K562 (cell line): ENCODE results near the gene CFAP126. TPM values are rescaled to one million over a fixed set of nuclear protein-coding genes. Genes with fewer than 3 reads are reported as not detected.
A peak's percentile ranks its signal among the peaks of the same experiment; 100 is the strongest.

Experiments
- ATAC-seq: fragments of 200-7000 bp; cut with Tn5 transposase; 3 replicates; pipeline ENCODE4 v1.9.1; 2020; ENCODE audit warnings: moderate library complexity
- BruUV-seq: library from RNA; stranded (reverse); fragments of 400-500 nt; replicated peaks from 2 replicates; lab custom pipeline; 2021; lab: Mats Ljungman, UMichigan
- CTCF ChIA-PET: fragments of 300-600 bp; formaldehyde crosslinking; extraction: SDS; loops from one replicate; lab custom pipeline; 2021; ENCODE audit warnings: low intra/inter-chr PET ratio; lab: Yijun Ruan, JAX
- POLR2A ChIA-PET: fragments of 300-600, 350-650 bp; sonication (Branson Sonifier 250); formaldehyde crosslinking; extraction: SDS; loops from one replicate; lab custom pipeline; 2021; ENCODE audit warnings: antibody characterized with exemption, inconsistent platforms; lab: Yijun Ruan, JAX
- DNase-seq, 4 experiments: peaks; one replicate each; pipeline versions ENCODE4 v3.0.0 to v3.0.0-alpha.2; 2011 to 2018; ENCODE audit warnings: low spot score in 3 of 4, mixed read lengths in 3 of 4; ENCODE audit errors: extremely low read depth in 1 of 4
- FAIRE-seq: peaks from 2 replicates; lab custom pipeline; 2011; peaks lifted over from hg19 to GRCh38; lab: Jason Lieb, UNC
- H2AFZ ChIP-seq: 2 replicates; pipeline ENCODE4 v1.6.0; 2011; ENCODE audit warnings: low read depth, low read length, control low read depth, inconsistent platforms
- H3K27ac ChIP-seq: fragments of 200-600 bp; 3 replicates; pipeline ENCODE4 v1.8.0; 2011; ENCODE audit warnings: low read depth, mild to moderate bottlenecking, control low read depth, inconsistent platforms, low read length, moderate library complexity, mixed read lengths; ENCODE audit errors: extremely low read depth
- H3K27me3 ChIP-seq, 2 experiments: fragments of 300-600 bp in 1 of 2; 2 replicates in 1 of 2; 3 replicates in 1 of 2; pipeline versions ENCODE4 v1.6.0 to v1.8.0; 2011; ENCODE audit warnings: inconsistent platforms in 2 of 2, low read length in 2 of 2, mild to moderate bottlenecking in 1 of 2, mixed read lengths in 1 of 2, moderate library complexity in 1 of 2; ENCODE audit not compliant: control insufficient read depth in 2 of 2, insufficient read depth in 2 of 2
- H3K36me3 ChIP-seq: fragments of 300-600 bp; 3 replicates; pipeline ENCODE4 v1.8.0; 2011; ENCODE audit warnings: mild to moderate bottlenecking, low read length, inconsistent platforms; ENCODE audit not compliant: control insufficient read depth, insufficient read depth
- H3K4me1 ChIP-seq, 2 experiments: fragments of 200-600 bp in 1 of 2; replicated peaks in 1 of 2; 2 replicates in 1 of 2; 3 replicates in 1 of 2; pipeline versions ENCODE4 v1.5.1 to v1.8.0; 2011; ENCODE audit warnings: inconsistent platforms in 2 of 2, low read length in 2 of 2, mild to moderate bottlenecking in 1 of 2, mixed read lengths in 1 of 2, moderate library complexity in 1 of 2; ENCODE audit not compliant: control insufficient read depth in 2 of 2, insufficient read depth in 2 of 2
- H3K4me2 ChIP-seq: 2 replicates; pipeline ENCODE4 v1.6.1; 2011; ENCODE audit warnings: low read length, control low read depth, inconsistent platforms, mixed read lengths; ENCODE audit not compliant: insufficient read depth
- H3K4me3 ChIP-seq: fragments of 200-600 bp; sonication (generic), shearing (Covaris generic); 2 replicates; pipeline ENCODE4 v1.5.1; 2016; ENCODE audit warnings: control low read depth, inconsistent platforms
- H3K79me2 ChIP-seq: fragments of 200-600 bp; 3 replicates; pipeline ENCODE4 v1.8.0; 2011; ENCODE audit warnings: low read length, inconsistent platforms; ENCODE audit not compliant: control insufficient read depth, insufficient read depth
- H3K9ac ChIP-seq, 2 experiments: 2 replicates each; pipeline versions ENCODE4 v1.6.0 to v1.6.1; 2011; ENCODE audit warnings: low read depth in 2 of 2, low read length in 2 of 2, control low read depth in 1 of 2, inconsistent platforms in 1 of 2, mild to moderate bottlenecking in 1 of 2, mixed read lengths in 1 of 2; ENCODE audit not compliant: insufficient read depth in 1 of 2
- H3K9me1 ChIP-seq: one replicate; pipeline ENCODE4 v1.6.0; 2011; ENCODE audit warnings: inconsistent platforms, mild to moderate bottlenecking, low read length, moderate library complexity; ENCODE audit not compliant: control insufficient read depth, insufficient read depth
- H3K9me3 ChIP-seq: replicated peaks from 2 replicates; pipeline ENCODE4 v1.5.1; 2011; ENCODE audit warnings: low read depth, low read length, inconsistent platforms; ENCODE audit not compliant: control insufficient read depth, insufficient read depth
- H4K20me1 ChIP-seq: replicated peaks from 2 replicates; pipeline ENCODE4 v1.6.1; 2011; ENCODE audit warnings: low read length, inconsistent platforms, mixed read lengths; ENCODE audit not compliant: control insufficient read depth, insufficient read depth
- ARHGAP35 ChIP-seq: fragments of 450-650 bp; IDR thresholded peaks from 2 replicates; pipeline ENCODE4 v1.6.1; 2018; ENCODE audit not compliant: partially characterized antibody
- CHCHD3 ChIP-seq: fragments of 250-450 bp; sonication (Bioruptor Pico); IDR thresholded peaks from 2 replicates; pipeline ENCODE4 v2.1.2; 2022; ENCODE audit warnings: mild to moderate bottlenecking
- CHD2 ChIP-seq: IDR thresholded peaks from 2 replicates; pipeline ENCODE4 v1.6.1; 2011; ENCODE audit warnings: low read depth, low read length
- ESRRB ChIP-seq: fragments of 250-450 bp; sonication (Bioruptor Pico); IDR thresholded peaks from 2 replicates; pipeline ENCODE4 v1.5.0; 2020; ENCODE audit warnings: mild to moderate bottlenecking, moderate library complexity, borderline replicate concordance
- EWSR1 ChIP-seq: fragments of 450-650 bp; IDR thresholded peaks from 2 replicates; pipeline ENCODE4 v1.6.1; 2018; ENCODE audit warnings: borderline replicate concordance, mild to moderate bottlenecking, low read depth, moderate library complexity; ENCODE audit not compliant: partially characterized antibody
- GABPB2 ChIP-seq: fragments of 250-450 bp; sonication (Bioruptor Pico); conservative IDR thresholded peaks from 2 replicates; pipeline ENCODE4 v1.5.1; 2021; ENCODE audit warnings: mild to moderate bottlenecking
- HDAC3 ChIP-seq: fragments of 450-650 bp; IDR thresholded peaks from 2 replicates; pipeline ENCODE4 v1.6.1; 2018; ENCODE audit warnings: borderline replicate concordance, mild to moderate bottlenecking, moderate library complexity; ENCODE audit not compliant: partially characterized antibody
- MAZ ChIP-seq, 2 experiments: fragments of 450-650 bp in 1 of 2; sonication (generic) in 1 of 2; formaldehyde crosslinking; IDR thresholded peaks in 1 of 2; conservative IDR thresholded peaks in 1 of 2; 2 replicates each; pipeline versions ENCODE4 v1.4.0 to v1.5.0; 2020; ENCODE audit warnings: mild to moderate bottlenecking in 1 of 2, missing genetic modification reagents in 1 of 2
- MTA2 ChIP-seq: fragments of 450-650 bp; IDR thresholded peaks from 2 replicates; pipeline ENCODE4 v1.6.1; 2016; ENCODE audit warnings: low read depth
- NR2F6 ChIP-seq: fragments of 450-650 bp; formaldehyde crosslinking; IDR thresholded peaks from 2 replicates; pipeline ENCODE4 v1.4.0; 2020; ENCODE audit warnings: mild to moderate bottlenecking
- RBM39 ChIP-seq: fragments of 200-400 bp; formaldehyde crosslinking; optimal IDR thresholded peaks from 2 replicates; pipeline ENCODE3; 2018; ENCODE audit warnings: low read depth, low read length
- SAFB ChIP-seq: fragments of 200-400 bp; formaldehyde crosslinking; IDR thresholded peaks from 2 replicates; pipeline ENCODE4 v1.6.1; 2017; ENCODE audit warnings: low read depth, low read length, borderline replicate concordance
- STAT5B ChIP-seq: fragments of 250-450 bp; sonication (Bioruptor Pico); IDR thresholded peaks from 2 replicates; pipeline ENCODE4 v1.8.0; 2021; ENCODE audit warnings: mild to moderate bottlenecking, inconsistent platforms
- TCFL5 ChIP-seq: fragments of 250-450 bp; sonication (Bioruptor Pico); conservative IDR thresholded peaks from 2 replicates; pipeline ENCODE4 v1.6.1; 2021; ENCODE audit warnings: mild to moderate bottlenecking, moderate library complexity, matching md5 sums
- TFAP4 ChIP-seq: sonication (generic); formaldehyde crosslinking; IDR thresholded peaks from 2 replicates; pipeline ENCODE4 v1.8.0; 2022; ENCODE audit warnings: missing genetic modification reagents, mild to moderate bottlenecking, moderate library complexity, borderline replicate concordance
- TRIM24 ChIP-seq, 2 experiments: fragments of 450-650 bp; IDR thresholded peaks; 2 replicates each; pipeline ENCODE4 v1.6.1; 2016
- ZC3H4 ChIP-seq: sonication (generic); formaldehyde crosslinking; IDR thresholded peaks from 2 replicates; pipeline ENCODE4 v1.9.0; 2021; ENCODE audit warnings: missing genetic modification reagents, borderline replicate concordance
- ZNF217 ChIP-seq: sonication (generic); formaldehyde crosslinking; IDR thresholded peaks from 2 replicates; pipeline ENCODE4 v1.8.0; 2022; ENCODE audit warnings: mild to moderate bottlenecking, missing genetic modification reagents
- WGBS: fragments of 100-300 bp; shearing (Covaris generic); methylation state at CpG from one replicate; pipeline ENCODE4 v1.1.6; 2016; ENCODE audit warnings: low coverage, mixed read lengths; ENCODE audit not compliant: insufficient coverage; ENCODE audit errors: missing lambda C conversion rate; 5-methylcytosine and 5-hydroxymethylcytosine counted together
- in situ Hi-C: fragments of 300-500 bp; cut with MboI; formaldehyde crosslinking; loops from 4 replicates; pipeline ENCODE4 v1.15.0; 2018; ENCODE audit warnings: inconsistent platforms, mixed read lengths
- intact Hi-C: fragments of 100-400 bp; cut with micrococcal nuclease; formaldehyde crosslinking; loops from 2 replicates; pipeline ENCODE4 v1.14.2; 2022
- polyA plus RNA-seq, 8 experiments: library from polyadenylated mRNA; depleted of rRNA in 4 of 8; stranded (reverse) in 5 of 8; unstranded in 3 of 8; fragments of >200 nt; fragmentation: Nextera tagmentation in 2 of 8; fragmentation: Illumina TruSeq in 1 of 8; extraction: Ambion mirVana in 2 of 8; extraction: Trizol in 1 of 8; gene quantifications; 2 replicates each; pipeline versions ENCODE4 v1.2.1 to v1.2.3, GENCODE V29; 2011 to 2014; ENCODE audit warnings: inconsistent platforms in 1 of 8, missing spikeins in 1 of 8
- total RNA-seq, 7 experiments: library from RNA; depleted of rRNA in 6 of 7; stranded (reverse); fragments of >200 nt in 6 of 7; fragmentation: Illumina TruSeq in 2 of 7; extraction: Trizol in 2 of 7; gene quantifications; 2 replicates each; pipeline versions ENCODE4 v1.2.1 to v1.2.3, GENCODE V29; 2011 to 2021; ENCODE audit warnings: low replicate concordance in 1 of 7
- TF ChIP-seq, protein P1 (sequence below): sonication (generic); IDR thresholded peaks from 2 replicates; pipeline ENCODE4 v1.6.1; 2016
- TF ChIP-seq, protein P2 (sequence below): fragments of 450-650 bp; IDR thresholded peaks from 2 replicates; pipeline ENCODE4 v1.6.1; 2016; ENCODE audit warnings: low read depth, mild to moderate bottlenecking, moderate library complexity

CFAP126 gene
- total and polyA plus RNA-seq, 9 of the 15 experiments (the other 6 are each of a cell fraction or from before 2014, with no cell fraction given), result not detected

DNA sequence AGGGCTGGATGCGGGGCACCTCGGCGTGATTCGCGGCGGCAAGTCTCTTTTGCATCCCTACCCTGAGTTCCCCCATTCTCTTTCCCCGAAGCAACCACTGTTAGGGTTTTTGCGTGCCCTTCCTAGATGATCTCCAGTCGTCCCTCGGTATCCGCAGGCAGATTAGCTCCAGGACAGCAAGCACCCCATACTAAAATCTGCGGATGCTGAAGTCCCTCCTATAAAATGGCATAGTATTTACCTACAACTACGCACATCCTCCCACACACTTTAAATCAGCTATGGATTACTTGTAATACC lies 22.8 kb upstream of the CFAP126 start (continued):
- no peak for TF ChIP-seq EWSR1
- TF ChIP-seq, protein P1, sequence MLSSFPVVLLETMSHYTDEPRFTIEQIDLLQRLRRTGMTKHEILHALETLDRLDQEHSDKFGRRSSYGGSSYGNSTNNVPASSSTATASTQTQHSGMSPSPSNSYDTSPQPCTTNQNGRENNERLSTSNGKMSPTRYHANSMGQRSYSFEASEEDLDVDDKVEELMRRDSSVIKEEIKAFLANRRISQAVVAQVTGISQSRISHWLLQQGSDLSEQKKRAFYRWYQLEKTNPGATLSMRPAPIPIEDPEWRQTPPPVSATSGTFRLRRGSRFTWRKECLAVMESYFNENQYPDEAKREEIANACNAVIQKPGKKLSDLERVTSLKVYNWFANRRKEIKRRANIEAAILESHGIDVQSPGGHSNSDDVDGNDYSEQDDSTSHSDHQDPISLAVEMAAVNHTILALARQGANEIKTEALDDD, result no peak
- TF ChIP-seq, protein P2, sequence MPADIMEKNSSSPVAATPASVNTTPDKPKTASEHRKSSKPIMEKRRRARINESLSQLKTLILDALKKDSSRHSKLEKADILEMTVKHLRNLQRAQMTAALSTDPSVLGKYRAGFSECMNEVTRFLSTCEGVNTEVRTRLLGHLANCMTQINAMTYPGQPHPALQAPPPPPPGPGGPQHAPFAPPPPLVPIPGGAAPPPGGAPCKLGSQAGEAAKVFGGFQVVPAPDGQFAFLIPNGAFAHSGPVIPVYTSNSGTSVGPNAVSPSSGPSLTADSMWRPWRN, result no peak

- H2AFZ ChIP-seq, result peak overlapping the region; percentile 94
- TF ChIP-seq ZNF217 (CRISPR knock-in tag), result no peak
- TF ChIP-seq TRIM24 (IDR thresholded peaks at IDR 0.05), result peak in 1 of 2 experiments; percentile 28; a peak in 2 of 4 replicates
- no peak for TF ChIP-seq RBM39
- TF ChIP-seq NR2F6, result no peak
- peak; percentile 84 to 96 for TF ChIP-seq MAZ (CRISPR knock-in tag; conservative IDR thresholded peaks at IDR 0.05 in 1 of 2, IDR thresholded peaks at IDR 0.05 in 1 of 2)
- no peak for TF ChIP-seq GABPB2 (CRISPR knock-in tag)
- TF ChIP-seq ESRRB, result no peak
- TF ChIP-seq MTA2, result 0 out of 2 replicates have a peak, but pooled peaks have one; percentile 25
- no peak for TF ChIP-seq ARHGAP35
- TF ChIP-seq HDAC3, result no peak
- TF ChIP-seq STAT5B, result no peak
- no peak for TF ChIP-seq CHD2
- peak; percentile 54; the same call in 1 of the 2 replicates for TF ChIP-seq SAFB
- TF ChIP-seq CHCHD3 (CRISPR knock-in tag), result no peak
- peak; percentile 99 for TF ChIP-seq TFAP4
- TF ChIP-seq ZC3H4, result no peak
- no peak for TF ChIP-seq TCFL5 (CRISPR knock-in tag)
Measured at GRCh38 chr1:161389691-161390558, 22.2 kb upstream of the CFAP126 start.

More at GRCh38 chr1:161389691-161390558, 22.2 kb upstream of the CFAP126 start:
- in situ Hi-C loops, result no loop called here
- peak overlapping the region; percentile 90 to 97 for H3K9ac ChIP-seq
- intact Hi-C loops, result no loop called here
- H3K27ac ChIP-seq, result peak overlapping the region; percentile 94
- no peaks in the 10 kb centered on the region for H3K27me3 ChIP-seq
- BruUV-seq, result no TSS peak
- peak overlapping the region; percentile 55 for H3K4me3 ChIP-seq
- CTCF ChIA-PET, result no interaction called here
- peak overlapping the region; percentile 99 for H3K4me2 ChIP-seq
- peak; percentile 94 to 96 (median 94) for DNase-seq
- no peaks in the 10 kb centered on the region for H4K20me1 ChIP-seq
- ATAC-seq, result peak; percentile 94
- 1% methylated on average over 42 of the region's 79 CpGs for WGBS
- POLR2A ChIA-PET, result interaction anchor here (0.5 to 1.8 kb wide), 9 partner anchors 10 to 463 kb away, joined by 3 to 8 read pairs (median 3); partner anchors contain the start of genes ADAMTS4, NDUFS2 and SDHC
- no peaks in the 10 kb centered on the region for H3K79me2 ChIP-seq
- peak; percentile 52 for FAIRE-seq
- no peaks in the 10 kb centered on the region for H3K36me3 ChIP-seq
- peaks cover 9 to 16% of the 10 kb centered on the region in 2 experiments; a peak in 3 of 5 replicates for H3K4me1 ChIP-seq
- no peaks in the 10 kb centered on the region for H3K9me1 ChIP-seq
- no peaks in the 10 kb centered on the region for H3K9me3 ChIP-seq
